ENCODE results near the gene NIP7. TPM values are rescaled to one million over a fixed set of nuclear protein-coding genes. Genes with fewer than 3 reads are reported as not detected.

NIP7 gene
- total and polyA plus RNA-seq, 2 donors (not counting 3 experiments of a cell fraction or from before 2014, with no cell fraction given) = 8.8 to 46.8 TPM

- Histone ChIP-seq H3K9me1 (replicated peaks; ENCODE audit: control insufficient read depth, extremely low read depth, insufficient read depth, low read length) (no peaks in the 10 kb centered on the region), H3K4me1 (ENCODE audit: control insufficient read depth, extremely low read depth, insufficient read depth, low read length) (peaks cover 10% of the 10 kb centered on the region), H3K79me2 (ENCODE audit: control insufficient read depth, insufficient read depth, low read length) (peaks cover 2% of the 10 kb centered on the region), H3K4me3 (replicated peaks in 1 of 3; ENCODE audit: insufficient read depth in 1 of 3, low read depth in 1 of 3, low read length in 3 of 3) (no peak overlapping the region), H4K20me1 (replicated peaks; ENCODE audit: control insufficient read depth, extremely low read depth, insufficient read depth, low read length) (no peaks in the 10 kb centered on the region), H2AFZ (ENCODE audit: low read depth, low read length) (no peak overlapping the region), H3K36me3 (ENCODE audit: control insufficient read depth in 2 of 2, extremely low read depth in 1 of 2, insufficient read depth in 2 of 2, low read length in 2 of 2) (peaks cover 20 to 21% of the 10 kb centered on the region in 2 experiments), H3K4me2 (ENCODE audit: insufficient read depth, low read length) (peak overlapping the region; percentile 54), H3K27me3 (ENCODE audit: control insufficient read depth in 2 of 2, insufficient read depth in 2 of 2, low read length in 2 of 2) (no peaks in the 10 kb centered on the region), H3K9me3 (replicated peaks; ENCODE audit: control insufficient read depth, insufficient read depth, low read length) (no peaks in the 10 kb centered on the region), H3K9ac (replicated peaks; ENCODE audit: extremely low read depth, insufficient read depth, low read length) (no peak overlapping the region), H3K27ac (ENCODE audit: insufficient read depth, low read depth, low read length) (peak overlapping the region; percentile 66)
- FAIRE-seq (peak; percentile 88), DNase-seq (ENCODE audit: low read depth, low spot score) (peak; percentile 68)
- BruUV-seq (replicated peaks) = no TSS peak
- intact Hi-C loops (cut with micrococcal nuclease) = no loop called here
- ChIA-PET CTCF (no interaction called here), POLR2A (interaction anchor here (0.6 kb wide), 1 partner anchor 12 kb away, joined by 4 read pairs; no protein-coding TSS in a partner anchor)
- peak; percentile 89 for TF ChIP-seq GATA2 (IDR thresholded peaks at IDR 0.05; ENCODE audit: insufficient read depth, insufficient read length, low read depth, low read length)
- TF ChIP-seq CTCF (IDR thresholded peaks at IDR 0.05; ENCODE audit: extremely low read depth in 1 of 2, insufficient read depth in 1 of 2, low read depth in 1 of 2, low read length in 2 of 2) = no peak
- peak; percentile 34 for TF ChIP-seq FOS (IDR thresholded peaks at IDR 0.05; ENCODE audit: borderline replicate concordance, insufficient read depth, low read length)
- TF ChIP-seq MYC (IDR thresholded peaks at IDR 0.05; ENCODE audit: low read depth, low read length) = no peak
- dilution Hi-C loops (cut with MboI; ENCODE audit: extremely low pct_ligation_motif_present, low sequenced_read_pairs) = no loop called here
These were observed 28.4 kb downstream of the NIP7 start for GRCh38 chr16:69367980-69368379.

- FAIRE-seq (no peak), DNase-seq (ENCODE audit: low read depth, low spot score) (no peak)
- H3K36me3 ChIP-seq (ENCODE audit: control insufficient read depth in 2 of 2, extremely low read depth in 1 of 2, insufficient read depth in 2 of 2, low read length in 2 of 2) = peaks cover 20 to 21% of the 10 kb centered on the region in 2 experiments
- CTCF ChIA-PET = no interaction called here
- no peaks in the 10 kb centered on the region for H3K9me3 ChIP-seq (replicated peaks; ENCODE audit: control insufficient read depth, insufficient read depth, low read length)
- H3K27me3 ChIP-seq (ENCODE audit: control insufficient read depth in 2 of 2, insufficient read depth in 2 of 2, low read length in 2 of 2) = no peaks in the 10 kb centered on the region
- no peak overlapping the region for H3K9ac ChIP-seq (replicated peaks; ENCODE audit: extremely low read depth, insufficient read depth, low read length)
- no peak for TF ChIP-seq CTCF (IDR thresholded peaks at IDR 0.05; ENCODE audit: extremely low read depth in 1 of 2, insufficient read depth in 1 of 2, low read depth in 1 of 2, low read length in 2 of 2)
- no peak for TF ChIP-seq POLR2AphosphoS5 (IDR thresholded peaks at IDR 0.05; ENCODE audit: insufficient read depth, low read depth, low read length)
- TF ChIP-seq EZH2 (IDR thresholded peaks at IDR 0.05; ENCODE audit: borderline replicate concordance, low read depth, low read length, severe bottlenecking) = no peak
- TF ChIP-seq JUN (IDR thresholded peaks at IDR 0.05; ENCODE audit: borderline replicate concordance, insufficient read depth, insufficient read length, low read depth) = no peak
- no peak for TF ChIP-seq MAX (IDR thresholded peaks at IDR 0.05; ENCODE audit: insufficient read depth, insufficient read length)
- TF ChIP-seq MYC (IDR thresholded peaks at IDR 0.05; ENCODE audit: low read depth, low read length) = no peak
- no peak for TF ChIP-seq FOS (IDR thresholded peaks at IDR 0.05; ENCODE audit: borderline replicate concordance, insufficient read depth, low read length)
- TF ChIP-seq GATA2 (IDR thresholded peaks at IDR 0.05; ENCODE audit: insufficient read depth, insufficient read length, low read depth, low read length) = no peak
- TF ChIP-seq POLR2A (IDR thresholded peaks at IDR 0.05; ENCODE audit: low read depth, low read length) = no peak
- no peaks in the 10 kb centered on the region for H4K20me1 ChIP-seq (replicated peaks; ENCODE audit: control insufficient read depth, extremely low read depth, insufficient read depth, low read length)
- BruUV-seq (replicated peaks) = no TSS peak
- peaks cover 2% of the 10 kb centered on the region for H3K79me2 ChIP-seq (ENCODE audit: control insufficient read depth, insufficient read depth, low read length)
- H3K27ac ChIP-seq (ENCODE audit: insufficient read depth, low read depth, low read length) = no peak overlapping the region
- no peak overlapping the region for H3K4me3 ChIP-seq (replicated peaks in 1 of 3; ENCODE audit: insufficient read depth in 1 of 3, low read depth in 1 of 3, low read length in 3 of 3)
- POLR2A ChIA-PET = no interaction called here
- peaks cover 10% of the 10 kb centered on the region for H3K4me1 ChIP-seq (ENCODE audit: control insufficient read depth, extremely low read depth, insufficient read depth, low read length)
- no peaks in the 10 kb centered on the region for H3K9me1 ChIP-seq (replicated peaks; ENCODE audit: control insufficient read depth, extremely low read depth, insufficient read depth, low read length)
- dilution Hi-C loops (cut with MboI; ENCODE audit: extremely low pct_ligation_motif_present, low sequenced_read_pairs) (no loop called here), intact Hi-C loops (cut with micrococcal nuclease) (no loop called here)
- no peak overlapping the region for H2AFZ ChIP-seq (ENCODE audit: low read depth, low read length)
- H3K4me2 ChIP-seq (ENCODE audit: insufficient read depth, low read length) = no peak overlapping the region
These were observed 29.3 kb downstream of the NIP7 start for GRCh38 chr16:69368866-69369265.
